ENCODE data around the gene LPCAT2. TPM values are rescaled to one million over a fixed set of nuclear protein-coding genes. Genes with fewer than 3 reads are reported as not detected.

Gene LPCAT2
- total and polyA plus RNA-seq, 2 experiments from 2014 or later, result 7.8 to 23.8 TPM

DNA sequence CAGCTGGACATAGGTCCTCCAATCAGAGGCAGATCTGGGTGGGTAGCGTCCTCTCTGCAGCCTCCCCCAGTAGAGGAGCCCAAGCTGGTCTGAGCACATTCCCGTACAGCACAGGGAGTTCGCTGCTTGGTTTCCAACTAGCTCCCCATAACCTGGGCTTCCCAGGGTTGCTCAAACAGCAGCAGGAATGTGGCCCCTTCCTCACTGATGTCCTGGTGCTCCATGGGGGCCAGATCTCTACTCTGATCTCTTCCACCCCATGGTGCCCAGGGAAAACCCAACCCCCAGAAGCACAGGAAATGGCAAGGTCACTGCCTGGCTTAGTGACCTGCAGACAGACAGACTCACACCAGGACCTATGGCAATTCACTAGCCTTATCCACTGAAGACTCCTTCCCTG is 41.0 kb upstream of the LPCAT2 start:
- Histone ChIP-seq H3K4me1 (ENCODE audit: insufficient read depth) (no peaks in the 10 kb centered on the region), H3K27me3 (ENCODE audit: insufficient read depth) (0 out of 2 replicates have a peak, but pooled peaks cover 9% of the 10 kb centered on the region), H3K27ac (ENCODE audit: low read depth) (no peak overlapping the region), H3K4me3 (no peak overlapping the region), H3K4me2 (no peak overlapping the region), H4K20me1 (replicated peaks; ENCODE audit: insufficient read depth) (no peaks in the 10 kb centered on the region), H2AFZ (no peak overlapping the region), H3F3A (replicated peaks; ENCODE audit: low read depth) (no peaks in the 10 kb centered on the region), H3K36me3 (ENCODE audit: insufficient read depth) (no peaks in the 10 kb centered on the region), H3K9me2 (ENCODE audit: insufficient read depth) (no peaks in the 10 kb centered on the region), H3K79me2 (replicated peaks; ENCODE audit: insufficient read depth) (no peaks in the 10 kb centered on the region)
- peak; percentile 6 for DNase-seq (ENCODE audit: low spot score)
- H3K27ac Mint-ChIP-seq, result no peak overlapping the region
- TF ChIP-seq POLR2AphosphoS5 (IDR thresholded peaks at IDR 0.05; ENCODE audit: low read depth) (no peak), EZH2 (IDR thresholded peaks at IDR 0.05; ENCODE audit: low read depth, unreplicated experiment) (no peak), ZNF114 (CRISPR knock-in tag; IDR thresholded peaks at IDR 0.05) (no peak), CREB1 (CRISPR knock-in tag; IDR thresholded peaks at IDR 0.05; ENCODE audit: low read depth) (no peak), JUNB (IDR thresholded peaks at IDR 0.05; ENCODE audit: unreplicated experiment) (no peak), ZNF331 (CRISPR knock-in tag; IDR thresholded peaks at IDR 0.05; ENCODE audit: low read depth) (no peak), STAT1 (IDR thresholded peaks at IDR 0.05; ENCODE audit: unreplicated experiment) (no peak)
- TF ChIP-seq, protein P1, sequence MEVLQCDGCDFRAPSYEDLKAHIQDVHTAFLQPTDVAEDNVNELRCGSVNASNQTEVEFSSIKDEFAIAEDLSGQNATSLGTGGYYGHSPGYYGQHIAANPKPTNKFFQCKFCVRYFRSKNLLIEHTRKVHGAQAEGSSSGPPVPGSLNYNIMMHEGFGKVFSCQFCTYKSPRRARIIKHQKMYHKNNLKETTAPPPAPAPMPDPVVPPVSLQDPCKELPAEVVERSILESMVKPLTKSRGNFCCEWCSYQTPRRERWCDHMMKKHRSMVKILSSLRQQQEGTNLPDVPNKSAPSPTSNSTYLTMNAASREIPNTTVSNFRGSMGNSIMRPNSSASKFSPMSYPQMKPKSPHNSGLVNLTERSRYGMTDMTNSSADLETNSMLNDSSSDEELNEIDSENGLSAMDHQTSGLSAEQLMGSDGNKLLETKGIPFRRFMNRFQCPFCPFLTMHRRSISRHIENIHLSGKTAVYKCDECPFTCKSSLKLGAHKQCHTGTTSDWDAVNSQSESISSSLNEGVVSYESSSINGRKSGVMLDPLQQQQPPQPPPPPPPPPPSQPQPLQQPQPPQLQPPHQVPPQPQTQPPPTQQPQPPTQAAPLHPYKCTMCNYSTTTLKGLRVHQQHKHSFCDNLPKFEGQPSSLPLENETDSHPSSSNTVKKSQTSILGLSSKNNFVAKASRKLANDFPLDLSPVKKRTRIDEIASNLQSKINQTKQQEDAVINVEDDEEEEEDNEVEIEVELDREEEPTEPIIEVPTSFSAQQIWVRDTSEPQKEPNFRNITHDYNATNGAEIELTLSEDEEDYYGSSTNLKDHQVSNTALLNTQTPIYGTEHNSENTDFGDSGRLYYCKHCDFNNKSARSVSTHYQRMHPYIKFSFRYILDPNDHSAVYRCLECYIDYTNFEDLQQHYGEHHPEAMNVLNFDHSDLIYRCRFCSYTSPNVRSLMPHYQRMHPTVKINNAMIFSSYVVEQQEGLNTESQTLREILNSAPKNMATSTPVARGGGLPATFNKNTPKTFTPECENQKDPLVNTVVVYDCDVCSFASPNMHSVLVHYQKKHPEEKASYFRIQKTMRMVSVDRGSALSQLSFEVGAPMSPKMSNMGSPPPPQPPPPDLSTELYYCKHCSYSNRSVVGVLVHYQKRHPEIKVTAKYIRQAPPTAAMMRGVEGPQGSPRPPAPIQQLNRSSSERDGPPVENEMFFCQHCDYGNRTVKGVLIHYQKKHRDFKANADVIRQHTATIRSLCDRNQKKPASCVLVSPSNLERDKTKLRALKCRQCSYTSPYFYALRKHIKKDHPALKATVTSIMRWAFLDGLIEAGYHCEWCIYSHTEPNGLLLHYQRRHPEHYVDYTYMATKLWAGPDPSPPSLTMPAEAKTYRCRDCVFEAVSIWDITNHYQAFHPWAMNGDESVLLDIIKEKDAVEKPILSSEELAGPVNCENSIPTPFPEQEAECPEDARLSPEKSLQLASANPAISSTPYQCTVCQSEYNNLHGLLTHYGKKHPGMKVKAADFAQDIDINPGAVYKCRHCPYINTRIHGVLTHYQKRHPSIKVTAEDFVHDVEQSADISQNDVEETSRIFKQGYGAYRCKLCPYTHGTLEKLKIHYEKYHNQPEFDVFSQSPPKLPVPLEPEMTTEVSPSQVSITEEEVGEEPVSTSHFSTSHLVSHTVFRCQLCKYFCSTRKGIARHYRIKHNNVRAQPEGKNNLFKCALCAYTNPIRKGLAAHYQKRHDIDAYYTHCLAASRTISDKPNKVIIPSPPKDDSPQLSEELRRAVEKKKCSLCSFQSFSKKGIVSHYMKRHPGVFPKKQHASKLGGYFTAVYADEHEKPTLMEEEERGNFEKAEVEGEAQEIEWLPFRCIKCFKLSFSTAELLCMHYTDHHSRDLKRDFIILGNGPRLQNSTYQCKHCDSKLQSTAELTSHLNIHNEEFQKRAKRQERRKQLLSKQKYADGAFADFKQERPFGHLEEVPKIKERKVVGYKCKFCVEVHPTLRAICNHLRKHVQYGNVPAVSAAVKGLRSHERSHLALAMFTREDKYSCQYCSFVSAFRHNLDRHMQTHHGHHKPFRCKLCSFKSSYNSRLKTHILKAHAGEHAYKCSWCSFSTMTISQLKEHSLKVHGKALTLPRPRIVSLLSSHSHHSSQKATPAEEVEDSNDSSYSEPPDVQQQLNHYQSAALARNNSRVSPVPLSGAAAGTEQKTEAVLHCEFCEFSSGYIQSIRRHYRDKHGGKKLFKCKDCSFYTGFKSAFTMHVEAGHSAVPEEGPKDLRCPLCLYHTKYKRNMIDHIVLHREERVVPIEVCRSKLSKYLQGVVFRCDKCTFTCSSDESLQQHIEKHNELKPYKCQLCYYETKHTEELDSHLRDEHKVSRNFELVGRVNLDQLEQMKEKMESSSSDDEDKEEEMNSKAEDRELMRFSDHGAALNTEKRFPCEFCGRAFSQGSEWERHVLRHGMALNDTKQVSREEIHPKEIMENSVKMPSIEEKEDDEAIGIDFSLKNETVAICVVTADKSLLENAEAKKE (CRISPR knock-in tag; IDR thresholded peaks at IDR 0.05), result no peak
- no peak for ATAC-seq
- peaks cover 11% of the 10 kb centered on the region for H3K27me3 Mint-ChIP-seq (ENCODE audit: insufficient read depth, low read depth, poor library complexity)
- H3K4me3 Mint-ChIP-seq, result no peak overlapping the region
- no peaks in the 10 kb centered on the region; the same call in 2 of the 3 replicates for H3K36me3 Mint-ChIP-seq (ENCODE audit: low read depth)
- H3K9me3 Mint-ChIP-seq, result no peaks in the 10 kb centered on the region
- peaks cover 4% of the 10 kb centered on the region; the same call in 2 of the 3 replicates for H3K4me1 Mint-ChIP-seq
